ENCODE measurements around the gene EED. TPM values are rescaled to one million over a fixed set of nuclear protein-coding genes. Genes with fewer than 3 reads are reported as not detected.

EED gene
- total RNA-seq (10 to 100 TPM in 6 of 9 donors, 1 to 10 TPM in 3; 4.9 to 13.3 (median 11.4) TPM), polyA plus RNA-seq (10 to 100 TPM in 1 of 2 donors, 1 to 10 TPM in 1; 9.5 to 13.5 TPM)
- long read RNA-seq, donor 1, transcript EED-201 (12 exons, 2,223 nt): major isoform, 9 of 15 reads
- long read RNA-seq, donor 1, partial matches to known transcripts: 0 of 15 reads
- long read RNA-seq, donor 1, other reads (novel, unspliced or antisense): 5 of 15 reads
- long read RNA-seq, donor 2, transcript EED-201 (12 exons, 2,223 nt): major isoform, 23 of 37 reads
- long read RNA-seq, donor 2, partial matches to known transcripts: 0 of 37 reads
- long read RNA-seq, donor 2, other reads (novel, unspliced or antisense): 12 of 37 reads
- long read RNA-seq, donor 3, partial matches to known transcripts: 1 of 9 reads
- long read RNA-seq, donor 3, other reads (novel, unspliced or antisense): 5 of 9 reads

- H3K4me3 ChIP-seq: peak within 1 kb of the TSS; percentile 68 to 97 (median 86)
- H3K27ac ChIP-seq: peak within 1 kb of the TSS; percentile 94 to 100 (median 99)
- H3K4me1 ChIP-seq: peaks cover 0 to 48% (median 33%) of the 10 kb centered on the region in 12 donors
- TF ChIP-seq POLR2A (IDR thresholded peaks at IDR 0.05): peak in 1 of 2 donors; percentile 54
- no peak for TF ChIP-seq CTCF (IDR thresholded peaks at IDR 0.05)
- WGBS, 4 donors: 0% methylated on average over 54 to 64 of the region's 64 CpGs
- DNase-seq (peak; percentile 96 to 98 (median 97)), ATAC-seq (peak; percentile 85 to 97 (median 94))
- intact Hi-C loops (cut with DNase I): loop anchor here in 2 of 10 donors (1.0 to 5.0 kb wide), 3 partner anchors 389 to 617 kb away; partner anchors contain the start of genes TMEM126B (in 2 of the 2), CCDC83 (in 1 of the 2) and DLG2 (in 1 of the 2)
- no peaks in the 10 kb centered on the region for H3K9me3 ChIP-seq
- H3K27me3 ChIP-seq: peaks cover 0 to 3% (median 0%) of the 10 kb centered on the region in 9 donors
- H3K36me3 ChIP-seq: no peaks in the 10 kb centered on the region
These were observed at the start of gene EED for GRCh38 chr11:86244522-86245368. Gene EED (plus strand): TSS chr11:86244753. CDS start chr11:86245230, 477 bp downstream.

DNA sequence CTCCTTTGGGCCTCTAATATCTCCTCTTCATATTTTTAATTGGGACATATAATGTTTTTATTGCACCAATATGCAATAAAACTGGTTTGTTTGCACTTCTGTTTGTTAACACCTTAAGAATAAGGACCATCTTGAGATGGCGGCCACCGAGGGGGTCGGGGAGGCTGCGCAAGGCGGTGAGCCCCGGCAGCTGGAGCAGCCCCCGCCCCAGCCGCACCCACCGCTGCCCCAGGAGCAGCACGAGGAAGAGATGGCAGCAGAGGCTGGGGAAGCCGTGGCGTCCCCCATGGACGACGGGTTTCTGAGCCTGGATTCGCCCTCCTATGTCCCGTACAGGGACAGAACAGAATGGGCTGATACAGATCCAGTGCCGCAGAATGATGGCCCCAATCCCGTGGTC lies 49.6 kb upstream of the EED start:
- Histone ChIP-seq H3K4me3 (no peak overlapping the region), H3K4me1 (peaks cover 0 to 60% (median 14%) of the 10 kb centered on the region in 12 donors), H3K9me3 (no peaks in the 10 kb centered on the region), H3K27ac (peak overlapping the region in 1 of 12 donors; percentile 88), H3K27me3 (no peaks in the 10 kb centered on the region), H3K36me3 (no peaks in the 10 kb centered on the region)
- no peak for DNase-seq
- intact Hi-C loops (cut with DNase I): loop anchor here in 7 of 10 donors (2.0 to 5.0 kb wide), 3 partner anchors 128 to 254 kb away; partner anchors contain the start of gene PICALM (in 2 of the 7)
- ATAC-seq: no peak
- WGBS, 4 donors: 94 to 96% (median 95%) methylated on average over 16 to 18 of the region's 18 CpGs
- TF ChIP-seq CTCF (IDR thresholded peaks at IDR 0.05): no peak
- no peak for TF ChIP-seq POLR2A (IDR thresholded peaks at IDR 0.05)

DNA sequence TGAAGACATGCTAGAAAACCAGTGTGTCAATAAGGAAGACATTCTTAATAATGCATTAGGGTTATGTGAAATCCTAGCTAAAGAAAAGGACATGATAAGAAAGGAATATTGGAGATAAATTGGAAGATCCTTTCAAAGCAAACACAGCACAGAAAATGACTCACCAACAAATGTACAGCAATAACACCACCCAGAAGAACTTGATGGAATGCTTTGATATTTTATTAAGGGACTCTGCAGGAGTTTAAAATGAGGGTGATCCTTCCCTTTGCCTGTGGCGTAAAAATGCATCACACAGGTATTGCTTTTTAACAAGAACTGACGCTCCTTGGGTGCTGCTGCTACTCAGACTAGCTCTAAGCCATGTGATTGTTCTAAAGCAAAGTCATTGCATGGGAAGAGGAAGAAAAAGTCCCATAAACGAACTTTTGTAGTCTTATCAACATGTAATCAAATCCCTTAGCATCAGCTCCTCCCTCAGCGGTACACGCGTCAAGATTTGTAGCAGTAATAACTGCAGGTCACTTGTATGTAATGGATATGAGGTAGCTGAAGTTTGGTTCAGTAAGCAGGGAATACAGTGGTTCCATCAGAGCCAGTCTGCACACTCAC lies 48.4 kb upstream of the EED start:
- 69 to 81% (median 75%) methylated on average over 6 of the region's 6 CpGs for whole genome bisulfite sequencing, 4 donors
- DNase-seq (no peak), ATAC-seq (no peak)
- Histone ChIP-seq H3K27me3 (no peaks in the 10 kb centered on the region), H3K4me3 (no peak overlapping the region), H3K27ac (peak overlapping the region in 1 of 12 donors; percentile 2), H3K9me3 (no peaks in the 10 kb centered on the region), H3K36me3 (no peaks in the 10 kb centered on the region), H3K4me1 (peaks cover 0 to 67% (median 15%) of the 10 kb centered on the region in 12 donors)
- TF ChIP-seq POLR2A (IDR thresholded peaks at IDR 0.05): no peak
- no peak for TF ChIP-seq CTCF (IDR thresholded peaks at IDR 0.05)
- intact Hi-C loops (cut with DNase I): loop anchor here in 2 of 10 donors (5.0 kb wide), 1 partner anchor 154 kb away; no protein-coding TSS in a partner anchor
